LNCAP (cell line): Measurements from ENCODE around the gene CNNM4.

Source experiments
- TF ChIP-seq, protein P1 (sequence below): fragments of 450-650 bp; IDR thresholded peaks from 2 replicates; pipeline ENCODE4 v1.5.1; 2017; ENCODE audit warnings: mild to moderate bottlenecking

CNNM4 gene

DNA sequence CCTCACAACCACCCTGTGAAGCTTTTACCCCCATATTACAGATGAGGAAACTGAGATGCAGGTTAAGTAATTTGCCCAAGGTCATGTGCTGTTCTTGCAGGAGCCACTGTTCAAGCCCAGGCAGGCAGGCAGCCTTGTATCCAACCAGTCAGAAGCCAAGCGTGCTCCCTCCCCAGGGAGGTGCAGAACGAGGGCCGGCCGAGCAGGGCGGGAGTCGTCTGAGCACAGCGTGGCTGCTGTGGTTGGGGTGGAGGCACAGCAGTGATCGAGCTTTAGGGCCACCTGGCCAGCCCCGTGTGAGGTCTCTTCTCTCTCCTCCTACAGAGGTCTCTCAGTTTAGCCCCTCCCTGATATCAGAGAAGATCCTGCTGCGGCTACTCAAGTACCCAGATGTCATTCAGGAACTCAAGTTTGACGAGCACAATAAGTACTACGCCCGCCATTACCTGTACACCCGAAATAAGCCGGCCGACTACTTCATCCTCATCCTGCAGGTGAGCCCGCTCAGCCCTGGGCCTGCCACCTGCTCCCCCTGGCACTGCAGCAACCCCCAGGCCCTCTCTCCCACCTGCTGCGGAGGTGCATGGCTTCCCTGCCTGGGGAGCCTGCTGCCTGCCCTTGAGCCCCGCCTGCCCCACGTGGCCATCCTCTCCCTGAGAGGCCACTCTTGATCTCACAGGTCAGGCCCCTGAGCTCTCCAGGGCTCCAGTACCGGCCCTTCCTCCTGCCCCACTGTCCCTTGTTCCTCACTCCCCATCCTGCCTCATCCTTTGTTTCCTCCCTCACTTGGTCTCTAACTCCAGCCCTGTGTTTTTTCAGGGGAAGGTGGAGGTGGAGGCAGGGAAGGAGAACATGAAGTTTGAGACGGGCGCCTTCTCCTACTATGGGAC is 38.3 kb downstream of the CNNM4 start:
- TF ChIP-seq, protein P1, sequence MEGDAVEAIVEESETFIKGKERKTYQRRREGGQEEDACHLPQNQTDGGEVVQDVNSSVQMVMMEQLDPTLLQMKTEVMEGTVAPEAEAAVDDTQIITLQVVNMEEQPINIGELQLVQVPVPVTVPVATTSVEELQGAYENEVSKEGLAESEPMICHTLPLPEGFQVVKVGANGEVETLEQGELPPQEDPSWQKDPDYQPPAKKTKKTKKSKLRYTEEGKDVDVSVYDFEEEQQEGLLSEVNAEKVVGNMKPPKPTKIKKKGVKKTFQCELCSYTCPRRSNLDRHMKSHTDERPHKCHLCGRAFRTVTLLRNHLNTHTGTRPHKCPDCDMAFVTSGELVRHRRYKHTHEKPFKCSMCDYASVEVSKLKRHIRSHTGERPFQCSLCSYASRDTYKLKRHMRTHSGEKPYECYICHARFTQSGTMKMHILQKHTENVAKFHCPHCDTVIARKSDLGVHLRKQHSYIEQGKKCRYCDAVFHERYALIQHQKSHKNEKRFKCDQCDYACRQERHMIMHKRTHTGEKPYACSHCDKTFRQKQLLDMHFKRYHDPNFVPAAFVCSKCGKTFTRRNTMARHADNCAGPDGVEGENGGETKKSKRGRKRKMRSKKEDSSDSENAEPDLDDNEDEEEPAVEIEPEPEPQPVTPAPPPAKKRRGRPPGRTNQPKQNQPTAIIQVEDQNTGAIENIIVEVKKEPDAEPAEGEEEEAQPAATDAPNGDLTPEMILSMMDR: no peak

DNA sequence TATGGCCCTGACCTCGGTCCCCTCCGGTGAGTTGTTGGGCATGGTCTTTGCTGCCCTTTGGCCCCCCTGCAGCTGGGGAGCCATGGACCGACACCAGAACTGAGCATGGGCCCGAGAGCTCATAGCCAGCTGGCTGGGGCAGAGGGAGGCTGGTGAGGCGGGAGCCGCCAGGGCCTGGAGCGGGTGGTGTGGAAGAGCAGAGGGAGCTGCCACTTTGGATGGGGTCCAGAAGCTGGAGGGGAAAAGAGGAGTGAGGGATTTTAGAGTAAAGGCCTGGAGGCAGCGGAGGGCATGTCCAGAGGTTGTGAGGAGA is 38.9 kb downstream of the CNNM4 start:
- TF ChIP-seq, protein P1: no peak

DNA sequence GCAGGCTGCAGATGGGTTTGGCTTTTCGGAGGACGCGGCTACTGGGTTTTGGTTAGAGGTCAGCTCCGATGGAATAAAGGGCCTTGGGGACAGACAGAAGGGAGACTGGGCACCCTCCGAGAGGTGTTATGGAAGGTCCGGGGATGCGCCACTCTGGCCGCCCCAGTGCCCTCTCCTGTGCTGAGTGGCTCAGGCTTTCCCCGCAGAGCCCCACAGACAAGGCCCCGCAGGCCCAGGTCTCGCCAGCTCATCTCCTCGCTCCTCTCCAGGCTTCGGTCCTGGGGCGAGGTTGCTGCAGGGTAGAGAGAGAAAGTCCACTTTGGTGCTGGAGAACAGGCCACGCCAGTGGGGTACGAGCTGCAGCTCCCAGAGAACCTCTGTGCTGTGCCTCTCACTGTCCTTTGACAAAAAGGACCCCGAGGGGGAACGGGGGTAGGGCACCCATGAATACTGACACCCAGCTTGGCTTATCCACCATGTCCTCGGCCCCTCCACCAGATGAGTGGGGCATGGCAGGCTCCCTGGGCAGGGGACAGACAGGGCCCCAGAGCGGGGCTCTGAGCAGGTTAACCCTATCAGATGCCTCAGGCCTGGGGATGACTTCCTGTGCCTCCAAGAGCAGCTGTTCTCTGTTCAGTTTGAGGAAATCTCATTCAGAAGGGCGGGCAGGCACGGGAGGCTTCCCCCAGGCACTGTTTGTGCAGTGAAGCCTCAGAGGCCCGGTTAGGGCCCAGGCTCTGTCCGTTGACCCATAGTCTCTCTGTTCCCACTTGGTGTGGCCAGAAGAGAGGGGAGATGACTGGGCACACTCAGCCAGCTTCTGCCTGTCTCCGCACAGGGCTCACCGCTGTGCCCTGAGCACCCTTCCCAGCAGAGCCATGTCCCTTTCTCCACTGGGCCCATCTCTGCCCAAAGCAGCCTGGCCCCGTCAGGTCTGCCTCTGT is 39.6 kb downstream of the CNNM4 start:
- TF ChIP-seq, protein P1: no peak

DNA sequence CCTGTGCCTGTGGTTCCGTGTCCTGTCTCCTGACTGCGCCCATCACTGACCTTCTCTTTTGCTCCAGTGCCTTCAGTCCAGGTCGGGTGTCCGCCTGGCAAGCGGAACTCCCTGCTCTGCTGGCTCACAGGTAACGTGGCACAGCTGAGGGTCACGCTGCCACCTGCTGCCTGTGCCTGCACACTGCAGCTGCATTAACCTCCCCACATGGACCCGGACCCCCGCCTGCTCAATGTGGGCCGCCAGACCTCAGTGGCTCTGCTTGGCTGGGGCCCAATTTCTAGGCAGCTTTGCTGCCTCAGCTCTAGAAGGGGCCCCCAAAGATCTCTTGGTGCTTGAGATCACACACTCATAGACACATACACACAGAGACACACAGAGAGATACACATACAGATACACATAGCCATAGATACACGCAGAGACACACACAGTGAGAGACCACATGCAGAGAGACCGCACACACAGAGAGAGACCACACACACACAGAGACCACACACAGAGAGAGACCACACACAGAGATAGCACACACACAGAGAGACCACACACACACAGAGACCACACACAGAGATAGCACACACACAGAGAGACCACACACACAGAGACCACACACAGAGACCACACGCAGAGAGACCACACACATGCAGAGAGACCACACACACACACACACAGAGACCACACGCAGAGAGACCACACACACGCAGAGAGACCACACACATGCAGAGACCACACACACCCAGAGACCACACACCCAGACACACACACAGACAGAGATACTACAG is 40.5 kb downstream of the CNNM4 start:
- TF ChIP-seq, protein P1: peak; percentile 91

DNA sequence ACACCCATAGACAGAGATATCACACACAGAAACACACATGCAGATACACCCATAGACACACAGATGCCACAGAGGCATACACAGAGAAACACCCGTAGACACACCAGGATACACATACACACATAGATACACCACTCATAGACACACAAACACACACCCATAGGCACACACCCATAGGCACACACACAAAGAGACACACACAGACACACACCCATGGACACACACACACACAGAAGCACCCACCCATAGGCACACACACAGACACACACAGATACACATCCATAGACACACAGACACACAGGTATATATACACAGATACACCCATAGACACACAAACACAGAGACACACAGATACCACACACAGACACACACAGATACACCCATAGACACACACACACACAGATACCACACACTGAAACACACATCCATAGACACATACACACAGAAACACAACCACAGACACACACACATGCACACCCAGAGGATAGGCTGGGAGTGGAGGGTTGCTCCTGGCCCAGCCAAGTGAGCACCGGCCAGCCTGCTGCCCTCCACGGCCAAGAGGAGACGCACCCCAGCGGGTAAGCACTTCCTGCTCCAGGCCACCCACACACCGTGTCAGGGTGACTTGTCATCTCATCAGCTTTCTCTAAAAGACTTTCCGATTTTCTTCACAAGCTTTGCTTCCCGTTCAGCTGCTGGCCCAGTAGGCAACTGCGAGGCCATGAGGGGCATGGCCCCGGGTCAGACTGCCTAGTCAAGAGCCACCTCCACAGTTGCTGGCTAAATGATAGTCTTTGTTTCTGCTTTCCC is 41.3 kb downstream of the CNNM4 start:
- TF ChIP-seq, protein P1: no peak

DNA sequence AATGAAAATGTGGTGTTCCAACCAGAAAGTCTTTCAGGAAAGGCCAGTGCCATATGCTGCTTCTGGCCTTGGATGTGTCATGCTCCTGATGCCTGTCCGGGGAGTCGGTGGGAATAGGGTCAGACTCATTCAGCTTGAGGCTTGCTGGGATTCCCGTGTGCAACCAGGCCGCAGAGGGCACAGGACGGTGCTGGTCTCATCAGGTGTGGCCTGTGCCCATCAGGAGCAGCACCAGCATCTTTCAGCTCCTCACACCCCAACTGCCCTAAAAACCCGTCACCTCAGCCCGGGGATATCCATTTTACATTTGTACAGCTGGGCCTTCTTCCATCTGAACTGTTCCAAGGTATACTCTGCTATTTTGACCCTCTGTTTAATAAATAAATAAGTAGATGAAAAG is 42.0 kb downstream of the CNNM4 start:
- TF ChIP-seq, protein P1: no peak
